ENCODE measurements around the gene ARV1.

- TF ChIP-seq POLR2AphosphoS5 (IDR thresholded peaks at IDR 0.05) (no peak), POLR2A (IDR thresholded peaks at IDR 0.05) (no peak)
Measured at GRCh38 chr1:230948903-230949302, 30.0 kb upstream of the ARV1 start.
